ENCODE data around the gene DHRS13. TPM values are rescaled to one million over a fixed set of nuclear protein-coding genes. Genes with fewer than 3 reads are reported as not detected.
"Not testable (repeated sequence)": the region's sequence is repeated elsewhere in the genome, so short reads cannot be mapped to it uniquely, and the experiment has no call there.

Gene DHRS13
- total RNA-seq, 1 donor from 2014 or later, result 16.5 TPM

- no peaks in the 10 kb centered on the region for H3K27me3 ChIP-seq
- peaks cover 3 to 14% of the 10 kb centered on the region in 2 donors for H3K4me1 ChIP-seq
- peak overlapping the region; percentile 70 to 76 for H3K27ac ChIP-seq
- intact Hi-C loops (cut with DNase I), result loop anchor here (1.0 kb wide), 1 partner anchor 37 kb away; no protein-coding TSS in a partner anchor
- peaks cover 63 to 67% of the 10 kb centered on the region in 2 donors for H3K36me3 ChIP-seq
- no peak for TF ChIP-seq CTCF (IDR thresholded peaks at IDR 0.05)
- DNase-seq (ENCODE audit: low spot score in 2 of 2), result no peak
- H3K4me3 ChIP-seq, result no peak overlapping the region
- no peaks in the 10 kb centered on the region for H3K9me3 ChIP-seq
Observed at GRCh38 chr17:28907709-28908475, 5.0 kb upstream of the DHRS13 start.

- intact Hi-C loops (cut with DNase I), result loop anchor here (1.0 kb wide), 1 partner anchor 36 kb away; no protein-coding TSS in a partner anchor
- H3K36me3 ChIP-seq, result peaks cover 52 to 57% of the 10 kb centered on the region in 2 donors
- no peaks in the 10 kb centered on the region for H3K9me3 ChIP-seq
- TF ChIP-seq CTCF (IDR thresholded peaks at IDR 0.05), result no peak
- no peaks in the 10 kb centered on the region for H3K27me3 ChIP-seq
- DNase-seq (ENCODE audit: low spot score in 2 of 2), result no peak
- no peak overlapping the region for H3K4me3 ChIP-seq
- no peak overlapping the region for H3K27ac ChIP-seq
- H3K4me1 ChIP-seq, result peaks cover 3 to 17% of the 10 kb centered on the region in 2 donors
Observed at GRCh38 chr17:28906706-28907438, 4.0 kb upstream of the DHRS13 start.

GRCh38 chr17:28906276-28906675 is 3.4 kb upstream of the DHRS13 start:
- intact Hi-C loops (cut with DNase I), result no loop called here
- Histone ChIP-seq H3K4me1 (peaks cover 3 to 17% of the 10 kb centered on the region in 2 donors), H3K27me3 (no peaks in the 10 kb centered on the region), H3K4me3 (no peak overlapping the region), H3K27ac (no peak overlapping the region), H3K9me3 (no peaks in the 10 kb centered on the region), H3K36me3 (peaks cover 46 to 52% of the 10 kb centered on the region in 2 donors)
- no peak for TF ChIP-seq CTCF (IDR thresholded peaks at IDR 0.05)
- DNase-seq (ENCODE audit: low spot score in 2 of 2), result peak in 1 of 2 donors; percentile 61

DNA sequence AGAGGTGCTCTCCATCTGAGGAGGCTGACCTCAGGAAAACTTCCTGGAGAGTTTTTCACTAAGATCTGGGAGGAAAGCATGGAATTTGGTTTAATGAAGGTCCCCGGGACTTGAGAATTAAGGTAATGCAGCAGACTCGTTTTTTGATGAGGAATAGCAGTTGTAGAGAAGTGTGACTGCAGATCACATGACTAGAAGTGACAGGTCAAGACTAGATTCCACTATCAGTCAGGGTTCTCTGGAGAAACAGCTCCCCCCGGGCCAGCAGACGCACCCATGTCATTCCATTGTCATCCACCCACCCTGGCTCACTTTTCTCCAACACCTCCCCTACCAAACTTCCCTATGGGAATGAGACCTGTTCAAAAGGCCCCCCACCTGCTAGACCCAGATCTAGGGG is 1.9 kb upstream of the DHRS13 start:
- Histone ChIP-seq H3K27ac (no peak overlapping the region), H3K27me3 (no peaks in the 10 kb centered on the region), H3K36me3 (peaks cover 32 to 37% of the 10 kb centered on the region in 2 donors), H3K4me3 (no peak overlapping the region), H3K4me1 (peaks cover 3 to 17% of the 10 kb centered on the region in 2 donors), H3K9me3 (no peaks in the 10 kb centered on the region)
- no peak for TF ChIP-seq CTCF (IDR thresholded peaks at IDR 0.05)
- no peak for DNase-seq (ENCODE audit: low spot score in 2 of 2)
- intact Hi-C loops (cut with DNase I), result no loop called here

GRCh38 chr17:28903546-28903841 is 615 bp upstream of the DHRS13 start:
- Histone ChIP-seq H3K4me3 (peak overlapping the region; percentile 92), H3K36me3 (peaks cover 25 to 27% of the 10 kb centered on the region in 2 donors), H3K4me1 (peaks cover 0 to 12% of the 10 kb centered on the region in 2 donors)
- intact Hi-C loops (cut with DNase I), result loop anchor here (2.0 kb wide), 1 partner anchor 45 kb away; no protein-coding TSS in a partner anchor
- H3K27me3 ChIP-seq; DNase-seq (ENCODE audit: low spot score in 2 of 2); H3K27ac ChIP-seq; H3K9me3 ChIP-seq: not testable (repeated sequence)
